ENCODE data around the gene C6orf15.

The C6orf15 gene

DNA sequence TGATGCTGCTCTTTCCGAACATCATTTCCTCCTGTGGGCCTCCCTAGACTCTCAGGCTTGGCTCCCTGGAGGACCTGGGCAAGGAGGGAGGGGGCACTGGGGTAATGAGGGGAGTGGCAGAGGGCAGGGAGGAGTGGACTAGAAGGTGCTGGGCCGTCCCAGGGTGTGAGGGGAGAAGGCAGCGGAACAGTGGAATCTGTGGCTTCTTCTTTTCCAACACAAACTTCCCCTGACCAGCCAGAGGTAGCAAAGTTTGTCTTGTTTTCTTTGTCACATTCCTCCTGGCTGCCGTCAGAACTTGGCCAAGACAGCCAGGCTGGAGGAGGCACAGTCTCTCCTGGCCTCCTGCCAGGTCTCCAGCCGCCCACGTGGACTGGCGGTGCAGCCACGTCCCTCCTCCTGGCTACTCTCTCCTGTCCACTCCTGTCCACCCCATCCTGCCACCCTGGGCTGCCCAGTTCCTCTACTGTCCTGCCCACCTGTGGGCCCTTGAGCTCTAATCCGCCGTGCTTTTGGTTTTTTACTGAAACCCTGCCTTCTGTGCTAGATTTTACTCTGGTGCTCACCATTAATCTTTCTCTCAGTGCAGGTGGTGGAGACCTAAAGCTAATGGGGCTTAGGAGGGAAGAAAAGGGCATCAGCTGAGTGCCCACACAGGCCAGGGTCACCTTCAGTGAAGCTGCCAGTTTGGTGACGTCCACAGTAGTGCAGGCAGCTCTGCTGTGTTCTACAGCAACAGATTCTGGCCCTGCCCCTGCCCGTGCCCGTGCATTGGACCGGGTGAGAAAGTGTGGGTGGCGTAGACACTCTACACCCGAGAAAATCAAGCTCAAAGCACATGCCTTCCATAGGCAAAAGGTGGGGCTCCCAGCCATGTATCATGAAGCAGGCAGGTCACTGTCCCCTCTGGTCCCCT is 10.7 kb upstream of the C6orf15 start:
- no peak overlapping the region for H3K4me3 ChIP-seq (ENCODE audit: low read length)
- no peak for TF ChIP-seq ZNF274 (IDR thresholded peaks at IDR 0.05; ENCODE audit: low read depth, low read length)

DNA sequence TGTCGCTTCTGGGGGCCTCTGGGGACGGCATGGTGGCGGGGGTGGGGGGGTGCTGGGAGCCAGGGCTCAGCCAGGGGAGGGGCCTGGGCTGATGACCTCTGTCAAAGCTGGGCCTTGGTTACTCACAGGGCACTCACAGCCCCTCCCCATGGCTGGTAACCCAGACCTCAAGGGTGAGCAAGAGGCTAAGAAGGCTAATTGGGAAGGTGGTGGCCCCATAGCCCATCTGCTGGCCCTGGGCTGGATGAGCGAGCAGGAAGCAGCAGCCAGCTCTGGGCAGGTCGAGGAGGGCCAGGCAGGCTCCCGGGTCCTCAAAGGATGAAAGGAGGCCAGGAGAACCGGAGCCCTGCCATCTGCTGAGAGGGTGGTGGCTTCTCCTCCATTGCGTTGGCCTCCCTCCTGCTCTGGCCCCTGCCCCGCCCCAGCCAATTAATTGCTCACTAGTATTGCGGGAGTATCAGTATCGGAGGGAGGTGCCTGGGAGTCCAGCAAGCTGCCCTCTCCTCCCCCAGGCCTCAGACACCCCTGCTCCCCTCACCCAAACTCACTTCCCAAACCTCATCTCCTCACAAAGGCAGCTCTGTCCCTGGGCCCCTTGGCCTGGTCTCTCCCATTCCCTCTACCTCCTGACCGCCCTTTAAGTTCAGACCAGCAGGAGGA is 8.9 kb upstream of the C6orf15 start:
- TF ChIP-seq ZNF274 (IDR thresholded peaks at IDR 0.05; ENCODE audit: low read depth, low read length) = no peak
- H3K4me3 ChIP-seq (ENCODE audit: low read length) = no peak overlapping the region

DNA sequence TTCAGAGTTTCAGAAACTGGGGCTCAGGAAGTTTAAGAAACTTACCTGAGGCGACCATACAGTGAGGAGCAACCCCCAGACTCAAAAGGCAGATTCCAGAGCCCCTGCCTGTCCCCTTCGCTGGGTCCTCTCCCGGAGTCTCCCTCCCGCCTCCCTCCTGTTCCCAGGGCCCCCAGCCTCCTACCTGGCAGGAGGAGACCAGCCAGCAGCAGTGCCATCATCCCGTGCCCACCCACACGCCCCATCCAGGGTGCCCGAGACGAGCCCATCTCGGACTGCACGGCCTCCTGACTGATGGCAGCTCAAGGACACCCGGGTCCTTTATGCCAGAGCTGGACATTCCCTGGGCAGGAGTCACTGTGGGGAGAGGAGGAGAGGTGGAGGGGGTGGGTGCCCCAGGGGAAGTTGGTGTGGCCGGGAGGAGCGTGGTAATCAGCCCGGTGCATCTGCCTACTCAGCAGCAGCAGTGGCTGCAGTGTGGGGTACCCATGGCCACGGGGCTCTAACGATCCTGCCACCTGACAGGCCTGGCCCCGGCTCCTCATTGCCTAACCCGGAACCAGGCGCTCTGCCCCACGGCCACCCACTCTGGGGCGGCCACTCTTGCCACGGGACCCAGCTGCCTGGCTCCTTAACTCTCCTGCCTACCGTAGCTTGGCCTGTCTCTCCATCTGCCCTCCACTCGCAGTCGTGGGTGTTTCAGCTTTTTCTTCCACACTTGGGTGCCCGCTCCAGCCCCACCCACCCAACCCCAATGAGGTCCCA is 8.0 kb upstream of the C6orf15 start, which contains the start of gene CDSN:
Gene CDSN, minus strand, starts transcription at position 296 of the 765 bp plus-strand sequence. Its CDS starts 27 bp downstream, at position 269.
- no peak within 1 kb of the TSS for H3K4me3 ChIP-seq (ENCODE audit: low read length)
- no peak for TF ChIP-seq ZNF274 (IDR thresholded peaks at IDR 0.05; ENCODE audit: low read depth, low read length)

DNA sequence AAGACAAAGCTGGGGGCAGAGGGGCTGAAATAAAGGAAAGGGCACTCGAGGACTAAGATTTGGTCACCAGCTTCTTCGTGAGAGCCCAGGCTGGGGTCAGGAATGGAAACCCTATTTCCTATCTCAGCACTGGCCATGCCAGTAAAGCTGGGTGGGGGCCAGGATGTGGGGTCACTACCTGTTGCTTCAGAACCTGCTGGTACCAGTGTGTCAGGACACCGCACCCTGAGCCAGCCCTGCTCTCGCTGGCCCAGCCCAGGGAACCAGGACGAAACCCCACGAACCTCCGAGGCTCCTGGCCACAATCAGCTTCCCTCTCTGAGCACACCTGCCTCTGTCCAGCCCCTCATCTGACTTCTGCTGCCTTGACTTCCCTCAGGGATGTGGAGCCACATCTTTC is 5.8 kb upstream of the C6orf15 start:
- no peak overlapping the region for H3K4me3 ChIP-seq (ENCODE audit: low read length)
- TF ChIP-seq ZNF274 (IDR thresholded peaks at IDR 0.05; ENCODE audit: low read depth, low read length) = no peak

DNA sequence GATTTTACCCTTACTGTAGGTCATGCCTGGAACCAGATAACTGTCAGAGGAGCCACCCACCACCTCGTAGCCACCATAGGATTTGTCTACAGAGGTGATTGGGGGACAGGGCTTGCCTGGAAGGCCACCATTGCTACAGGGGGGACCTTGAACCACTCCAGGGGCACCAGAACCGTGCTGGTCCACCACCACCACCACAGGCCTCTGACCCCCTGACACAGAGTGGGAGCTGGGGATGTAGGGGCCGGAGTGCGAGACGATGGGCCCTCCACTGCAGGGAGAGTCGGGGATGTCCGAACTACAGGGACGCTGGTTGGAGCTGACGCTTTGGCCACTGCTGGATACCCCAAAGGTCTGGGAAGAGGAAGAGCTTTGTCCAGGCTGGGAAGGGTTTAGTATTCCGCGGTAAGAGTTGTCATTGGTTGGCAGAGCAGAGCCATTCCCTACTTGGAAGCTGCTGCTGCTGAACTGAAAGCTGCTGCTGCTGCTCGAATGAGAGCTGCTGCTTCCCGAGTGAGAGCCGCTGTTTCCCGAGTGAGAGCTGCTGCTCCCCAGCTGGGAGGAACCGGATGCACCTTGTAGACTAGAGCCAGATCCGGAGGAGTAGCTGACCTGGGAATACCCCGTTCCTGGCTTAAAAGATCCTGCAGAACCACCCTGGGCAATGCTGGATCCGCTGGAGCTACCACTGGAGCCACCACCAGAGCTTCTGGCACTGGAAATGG is 4.4 kb upstream of the C6orf15 start:
- no peak overlapping the region for H3K4me3 ChIP-seq (ENCODE audit: low read length)
- TF ChIP-seq ZNF274 (IDR thresholded peaks at IDR 0.05; ENCODE audit: low read depth, low read length) = no peak

DNA sequence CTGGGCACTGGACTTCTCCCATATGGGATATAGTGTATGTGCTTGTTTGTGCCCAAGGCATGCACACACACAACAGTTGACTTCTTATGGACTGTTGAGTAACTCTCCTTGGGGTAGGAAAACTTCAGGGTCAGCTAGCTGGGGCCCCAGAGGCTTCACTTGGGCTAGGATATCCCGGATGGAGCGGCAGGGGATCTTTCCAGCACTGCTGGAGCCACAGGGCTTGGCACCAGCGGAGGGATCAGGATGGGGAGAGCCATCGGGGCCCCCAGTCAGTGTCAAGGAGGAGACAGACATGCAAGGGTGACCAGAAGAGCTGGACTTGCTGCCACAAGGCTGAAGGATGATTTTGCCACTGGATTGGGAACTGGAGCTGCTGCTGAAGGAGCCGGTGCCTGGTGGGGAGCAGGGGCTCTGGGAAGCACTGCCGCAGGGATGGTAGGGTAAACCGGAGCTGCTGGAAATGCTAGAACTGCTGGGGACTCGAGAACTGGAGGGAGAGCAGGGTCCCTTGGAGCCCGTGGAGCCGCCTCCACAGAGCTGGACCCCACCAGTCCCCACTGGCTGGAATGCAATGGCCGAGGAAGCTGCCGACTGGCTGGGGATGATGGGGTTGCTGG is 3.7 kb upstream of the C6orf15 start:
- no peak for TF ChIP-seq ZNF274 (IDR thresholded peaks at IDR 0.05; ENCODE audit: low read depth, low read length)

DNA sequence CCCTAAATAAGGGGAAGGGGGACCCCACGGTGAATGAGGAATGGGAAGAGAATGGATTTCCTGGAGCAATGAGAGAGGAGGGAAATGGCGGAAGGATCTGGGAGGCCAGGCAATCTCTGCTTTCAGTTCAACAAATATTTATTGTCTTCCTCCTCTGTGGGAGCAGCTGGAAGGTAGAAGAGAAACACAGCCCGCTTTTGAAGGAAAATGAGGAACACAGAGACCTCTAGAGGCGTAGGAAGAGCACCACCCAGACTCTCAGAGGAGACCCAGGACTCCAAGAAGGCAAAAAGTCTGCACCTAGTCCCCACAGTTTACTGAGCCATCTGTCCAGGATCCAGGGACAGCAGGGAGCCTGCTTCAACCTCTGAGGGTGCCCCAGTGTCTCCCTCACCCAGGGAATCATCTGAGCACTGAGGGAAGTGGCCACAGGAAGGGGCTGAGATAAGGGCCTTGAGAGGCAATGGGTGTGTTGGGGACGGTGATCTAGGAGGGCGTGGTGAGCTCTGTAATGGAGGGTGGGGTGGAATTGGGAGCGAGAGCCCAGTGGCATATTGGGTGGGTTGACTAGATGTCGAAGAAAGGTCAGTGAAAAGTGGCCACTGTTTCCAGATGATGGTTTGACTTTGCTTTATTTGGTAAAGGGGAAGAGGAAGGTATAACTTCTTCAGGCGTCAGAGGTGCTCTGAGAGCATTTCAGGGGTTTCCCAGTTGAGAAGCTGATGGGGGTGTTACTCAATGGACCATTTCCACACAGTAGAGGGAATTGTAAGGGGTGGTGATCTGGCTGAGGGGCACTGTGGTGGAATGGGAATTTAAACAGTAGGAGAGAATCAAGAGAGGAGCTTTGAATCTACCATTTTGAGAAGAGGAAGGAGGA is 2.8 kb upstream of the C6orf15 start:
- H3K4me3 ChIP-seq (ENCODE audit: low read length) = no peak overlapping the region
- TF ChIP-seq ZNF274 (IDR thresholded peaks at IDR 0.05; ENCODE audit: low read depth, low read length) = no peak

More for the DNA sequence above, 3.7 kb upstream of the C6orf15 start:
- no peak overlapping the region for H3K4me3 ChIP-seq (ENCODE audit: low read length)

DNA sequence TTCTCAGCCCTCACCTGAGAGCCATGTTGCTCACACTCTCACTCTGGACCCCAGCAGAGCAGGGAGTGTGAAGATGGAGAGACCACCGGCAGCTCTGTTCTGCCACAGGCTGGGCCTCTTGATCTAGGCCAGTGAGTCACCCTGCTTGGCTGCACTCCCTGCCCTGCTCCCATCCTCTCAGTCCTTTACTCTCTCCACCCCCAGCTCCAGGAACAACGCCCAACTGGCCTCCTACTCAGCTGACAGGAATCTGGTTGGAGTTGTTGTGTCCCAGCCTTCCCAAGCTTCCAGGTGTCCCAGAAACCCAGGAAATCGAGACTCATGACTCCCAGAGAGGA is 2.1 kb upstream of the C6orf15 start, which contains the start of gene PSORS1C1:
Gene PSORS1C1, plus strand, starts transcription at position 260 of the 338 bp plus-strand sequence. CDS start 14,833 bp downstream, outside the sequence.
- no peak within 1 kb of the TSS for H3K4me3 ChIP-seq (ENCODE audit: low read length)
- TF ChIP-seq ZNF274 (IDR thresholded peaks at IDR 0.05; ENCODE audit: low read depth, low read length) = no peak

DNA sequence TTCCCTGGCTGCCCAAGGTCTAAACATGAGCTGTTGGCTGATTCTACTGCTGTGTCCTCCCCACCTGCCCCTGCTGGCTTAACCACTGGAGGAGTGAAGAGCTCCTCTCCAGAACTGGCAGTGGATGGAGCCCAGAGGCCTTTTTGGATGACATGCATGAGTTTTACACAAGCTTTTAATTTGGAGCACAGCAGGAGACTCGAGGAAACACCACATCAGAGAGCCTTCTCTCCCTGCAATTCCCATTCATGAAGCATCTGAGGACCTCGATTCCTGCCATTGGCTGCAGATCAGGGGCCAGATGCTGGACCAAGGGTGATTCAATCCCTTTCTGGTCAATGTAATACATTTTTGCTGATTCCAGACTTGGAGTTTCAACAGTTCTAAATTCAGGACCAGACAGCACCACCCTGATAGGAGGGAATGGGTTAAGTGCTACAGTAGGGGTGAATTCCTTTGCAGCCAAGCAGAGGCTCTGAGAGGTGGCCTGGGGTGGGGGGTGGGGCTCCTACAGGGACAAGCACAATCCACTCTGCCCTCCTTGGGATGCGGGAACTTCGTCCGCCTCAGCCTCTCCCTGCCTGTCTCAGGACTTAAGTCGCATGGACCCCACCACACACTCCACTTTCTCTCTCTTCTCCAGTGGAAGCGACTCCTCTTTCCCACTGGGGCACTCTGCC is 1.6 kb upstream of the C6orf15 start:
- no peak overlapping the region for H3K4me3 ChIP-seq (ENCODE audit: low read length)
- no peak for TF ChIP-seq ZNF274 (IDR thresholded peaks at IDR 0.05; ENCODE audit: low read depth, low read length)

DNA sequence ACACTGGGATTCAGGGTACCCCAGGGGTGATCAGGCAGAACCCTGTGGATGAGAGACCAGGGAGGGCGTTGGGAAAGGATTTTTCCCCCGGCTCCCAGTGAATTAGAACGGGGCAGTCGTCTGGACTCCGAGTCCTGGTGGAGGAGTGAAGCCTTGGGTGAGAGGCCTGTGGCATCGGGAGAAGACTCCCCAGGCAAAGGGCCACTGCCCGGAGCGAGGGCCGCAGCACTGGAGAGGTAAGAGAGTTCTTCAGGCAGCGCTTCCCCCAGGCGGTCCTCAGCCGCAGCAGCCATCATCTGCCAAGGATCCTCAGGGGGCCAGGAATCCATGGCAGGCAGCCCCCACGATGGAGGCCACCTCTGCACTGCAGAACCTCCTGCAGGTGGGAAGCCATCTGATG is 663 bp downstream of the C6orf15 start:
- no peak overlapping the region for H3K4me3 ChIP-seq (ENCODE audit: low read length)
- TF ChIP-seq ZNF274 (IDR thresholded peaks at IDR 0.05; ENCODE audit: low read depth, low read length) = no peak

DNA sequence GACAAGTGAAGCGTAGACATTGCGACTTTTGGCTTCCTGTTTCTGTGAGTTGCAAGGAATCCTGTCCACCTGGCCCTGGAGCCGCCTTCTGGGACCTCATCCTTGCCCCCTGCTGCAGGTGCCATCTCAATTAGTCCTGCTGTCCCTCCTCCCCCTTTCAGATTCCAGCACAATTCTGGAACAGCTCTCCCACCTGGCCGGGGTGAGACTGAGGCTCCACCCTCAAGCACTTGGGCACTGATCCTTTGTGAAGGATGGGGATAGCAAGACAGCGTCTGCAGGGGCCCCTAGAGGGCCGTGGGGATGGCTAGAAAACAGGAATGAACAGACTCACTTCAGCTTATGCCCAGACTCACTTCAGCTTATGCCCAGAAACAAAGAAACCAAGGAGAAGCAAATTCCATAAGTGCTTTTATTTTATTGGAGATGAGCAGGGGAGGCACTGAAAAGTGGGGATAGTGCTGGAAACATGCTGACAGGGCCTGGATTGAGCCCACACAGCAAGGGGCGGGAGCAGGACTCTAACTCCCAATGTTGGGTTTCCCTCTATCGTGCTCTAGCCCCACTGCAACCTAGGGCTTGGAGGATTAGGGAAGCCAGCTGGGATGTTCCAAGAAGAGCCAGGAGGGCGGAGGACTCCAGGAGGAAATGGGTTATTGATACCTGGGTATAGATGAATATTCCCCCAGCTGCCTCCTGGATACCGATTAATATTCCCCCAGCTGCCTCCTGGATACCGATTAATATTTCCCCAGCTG is 1.4 kb downstream of the C6orf15 start:
- H3K4me3 ChIP-seq (ENCODE audit: low read length) = no peak overlapping the region
- no peak for TF ChIP-seq ZNF274 (IDR thresholded peaks at IDR 0.05; ENCODE audit: low read depth, low read length)
